LNCAP (cell line): ENCODE results near the gene TRMU.

ENCODE experiments used
- TF ChIP-seq, protein P1 (sequence below): fragments of 450-650 bp; IDR thresholded peaks from 2 replicates; pipeline ENCODE4 v1.5.1; 2017; ENCODE audit warnings: mild to moderate bottlenecking

Gene TRMU

GRCh38 chr22:46377525-46378425, 42.3 kb downstream of the TRMU start:
- TF ChIP-seq, protein P1, sequence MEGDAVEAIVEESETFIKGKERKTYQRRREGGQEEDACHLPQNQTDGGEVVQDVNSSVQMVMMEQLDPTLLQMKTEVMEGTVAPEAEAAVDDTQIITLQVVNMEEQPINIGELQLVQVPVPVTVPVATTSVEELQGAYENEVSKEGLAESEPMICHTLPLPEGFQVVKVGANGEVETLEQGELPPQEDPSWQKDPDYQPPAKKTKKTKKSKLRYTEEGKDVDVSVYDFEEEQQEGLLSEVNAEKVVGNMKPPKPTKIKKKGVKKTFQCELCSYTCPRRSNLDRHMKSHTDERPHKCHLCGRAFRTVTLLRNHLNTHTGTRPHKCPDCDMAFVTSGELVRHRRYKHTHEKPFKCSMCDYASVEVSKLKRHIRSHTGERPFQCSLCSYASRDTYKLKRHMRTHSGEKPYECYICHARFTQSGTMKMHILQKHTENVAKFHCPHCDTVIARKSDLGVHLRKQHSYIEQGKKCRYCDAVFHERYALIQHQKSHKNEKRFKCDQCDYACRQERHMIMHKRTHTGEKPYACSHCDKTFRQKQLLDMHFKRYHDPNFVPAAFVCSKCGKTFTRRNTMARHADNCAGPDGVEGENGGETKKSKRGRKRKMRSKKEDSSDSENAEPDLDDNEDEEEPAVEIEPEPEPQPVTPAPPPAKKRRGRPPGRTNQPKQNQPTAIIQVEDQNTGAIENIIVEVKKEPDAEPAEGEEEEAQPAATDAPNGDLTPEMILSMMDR, result no peak

DNA sequence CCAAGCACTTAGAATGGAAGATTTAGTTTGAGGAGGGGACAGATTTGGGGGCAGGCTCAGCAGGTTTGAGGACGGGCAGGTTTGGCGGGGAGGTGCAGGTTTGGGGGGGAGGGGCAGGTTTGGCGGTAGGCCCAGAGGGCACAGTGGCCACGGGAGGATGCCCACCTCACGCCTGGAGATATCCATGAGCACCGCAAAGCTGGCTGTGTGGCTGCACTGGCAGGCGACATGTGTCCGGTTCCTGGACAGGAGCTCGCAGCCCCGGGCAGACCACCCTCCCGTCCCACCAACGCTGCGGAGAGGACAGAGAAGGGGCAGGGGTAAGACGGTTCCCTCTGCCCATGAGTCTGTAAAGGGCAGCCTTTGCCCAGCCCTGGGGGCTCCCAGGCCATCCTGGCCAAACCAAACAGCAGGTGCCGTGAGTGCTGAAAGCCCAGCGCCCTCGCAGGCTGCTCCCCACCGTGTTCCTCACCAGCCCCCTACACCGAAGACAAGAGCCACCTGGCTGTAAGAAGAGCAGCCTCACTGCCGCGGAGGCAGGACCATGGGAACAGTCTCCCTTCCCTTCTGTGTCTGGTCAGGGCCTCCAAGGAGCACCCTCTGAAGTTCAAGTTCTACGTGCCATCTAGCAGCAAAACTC, 43.0 kb downstream of the TRMU start:
- TF ChIP-seq, protein P1, result no peak

DNA sequence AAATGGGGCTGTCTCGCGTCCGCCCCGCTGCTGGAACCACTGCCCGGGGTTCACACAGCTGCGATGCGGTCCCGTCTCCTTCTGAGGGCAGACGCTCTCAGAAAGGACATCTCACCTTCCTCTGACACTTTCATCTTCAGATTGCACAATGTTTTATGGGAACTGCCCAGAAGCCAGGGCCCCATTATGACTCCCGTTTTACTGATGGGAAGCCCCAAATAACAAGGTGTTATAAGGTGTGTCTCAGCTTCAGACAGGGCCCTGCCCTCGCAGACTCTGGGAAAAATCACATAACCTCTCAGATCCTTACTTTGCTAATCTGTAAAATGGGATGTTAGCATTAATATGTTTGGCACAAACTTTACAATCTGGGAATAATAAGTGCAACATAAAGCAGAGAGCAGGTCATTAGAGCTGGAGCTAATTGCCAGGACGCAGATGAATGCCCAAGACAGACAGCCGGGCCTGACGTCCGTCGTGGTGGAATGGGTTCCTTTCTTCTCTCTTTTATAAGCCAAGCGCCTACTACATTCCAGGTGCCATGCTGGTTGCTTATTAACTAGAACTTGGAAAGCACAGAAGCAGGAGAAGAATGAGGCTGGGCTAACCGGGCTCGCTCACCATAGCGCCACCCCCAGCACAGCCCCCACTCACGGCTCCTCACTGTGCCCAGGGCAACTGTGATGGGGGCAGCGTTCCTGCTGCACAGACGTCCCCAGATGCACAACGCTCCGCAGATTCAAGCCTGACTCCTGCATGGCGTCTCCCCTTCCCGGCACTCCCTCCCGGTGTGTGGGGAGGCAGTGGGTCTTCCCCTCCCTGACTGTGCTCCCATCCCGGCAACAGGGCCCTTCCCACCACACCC, 43.8 kb downstream of the TRMU start:
- TF ChIP-seq, protein P1, result no peak

DNA sequence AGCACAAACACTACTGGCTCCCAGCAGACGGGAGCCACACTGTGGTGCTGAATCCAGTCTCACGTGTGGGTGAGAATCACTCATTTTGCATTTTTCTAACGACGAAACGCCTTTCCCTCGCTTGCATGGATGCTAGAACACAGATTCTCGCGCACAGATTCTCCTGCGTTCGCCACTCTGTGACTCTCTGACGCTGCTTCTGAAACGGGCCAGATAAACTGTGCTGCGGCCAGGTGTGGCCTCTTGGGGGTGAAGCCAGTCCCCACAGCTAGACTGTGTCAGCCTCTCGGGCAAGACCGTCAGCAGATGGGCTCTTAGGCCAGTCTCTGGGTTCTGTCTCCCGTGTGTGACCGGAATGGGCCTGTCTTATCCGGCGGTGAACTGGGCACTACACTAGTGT, 44.6 kb downstream of the TRMU start:
- TF ChIP-seq, protein P1, result no peak

- TF ChIP-seq, protein P1, result no peak
Observed at GRCh38 chr22:46380581-46380980, 45.1 kb downstream of the TRMU start.

DNA sequence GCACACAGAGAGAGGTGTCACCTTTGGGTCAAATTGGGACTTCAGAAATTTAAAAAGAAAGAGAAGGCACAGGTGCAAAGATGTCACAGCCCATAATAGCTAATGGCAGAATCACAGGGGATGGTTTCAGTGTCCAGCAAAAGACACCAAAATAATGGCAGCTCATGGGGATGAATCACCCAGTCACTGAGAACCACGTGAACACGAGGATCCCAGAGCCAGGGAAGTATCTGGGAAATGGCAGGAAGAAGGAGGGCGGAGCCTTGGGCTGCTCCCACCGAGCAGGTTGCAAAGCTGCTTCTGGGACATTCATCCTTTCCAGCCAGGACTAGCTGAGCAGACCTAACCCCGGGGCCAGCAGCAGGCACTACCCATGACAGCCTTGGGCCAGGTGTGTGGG, 45.6 kb downstream of the TRMU start:
- TF ChIP-seq, protein P1, result no peak

GRCh38 chr22:46381731-46382130, 46.2 kb downstream of the TRMU start:
- TF ChIP-seq, protein P1, result no peak
